K562 (cell line): ENCODE results near the gene PRSS8.

Experiments used
- ATF1 ChIP-seq, 2 experiments: fragments of 450-650 bp in 1 of 2; IDR thresholded peaks; 2 replicates each; pipeline ENCODE4 v1.6.1; 2016; ENCODE audit warnings: missing compliant biosample characterization in 1 of 2, missing genetic modification characterization in 1 of 2
- BHLHE40 ChIP-seq: IDR thresholded peaks from 2 replicates; pipeline ENCODE4 v1.6.1; 2011; ENCODE audit warnings: low read length, improper control_type of control experiment
- BRD9 ChIP-seq: fragments of 450-650 bp; IDR thresholded peaks from 2 replicates; pipeline ENCODE4 v1.6.1; 2018; ENCODE audit warnings: low read depth; ENCODE audit not compliant: partially characterized antibody
- ETS1 ChIP-seq: conservative IDR thresholded peaks from 2 replicates; pipeline ENCODE4 v1.6.1; 2011; ENCODE audit warnings: low read depth, mild to moderate bottlenecking, low read length; ENCODE audit not compliant: control insufficient read depth
- ETV5 ChIP-seq: sonication (generic); formaldehyde crosslinking; IDR thresholded peaks from 2 replicates; pipeline ENCODE4 v1.4.0; 2020; ENCODE audit warnings: low read depth, mild to moderate bottlenecking, missing genetic modification reagents
- HNRNPUL1 ChIP-seq: fragments of 200-400 bp; formaldehyde crosslinking; IDR thresholded peaks from 2 replicates; pipeline ENCODE4 v1.6.1; 2017; ENCODE audit warnings: low read length
- KLF1 ChIP-seq: fragments of 450-650 bp; IDR thresholded peaks from 2 replicates; pipeline ENCODE4 v1.6.1; 2016; ENCODE audit warnings: missing genetic modification characterization, missing compliant biosample characterization
- MCM3 ChIP-seq: fragments of 450-650 bp; IDR thresholded peaks from 2 replicates; pipeline ENCODE4 v1.6.1; 2016
- XRCC5 ChIP-seq: fragments of 200-400 bp; formaldehyde crosslinking; IDR thresholded peaks from 2 replicates; pipeline ENCODE4 v1.6.1; 2017; ENCODE audit warnings: low read depth, mild to moderate bottlenecking, low read length
- ZKSCAN1 ChIP-seq: fragments of 150-350 bp; IDR thresholded peaks from 2 replicates; pipeline ENCODE4 v1.6.1; 2016; ENCODE audit warnings: low read depth, low read length
- TF ChIP-seq, protein P1 (sequence below), 3 experiments: IDR thresholded peaks in 2 of 3; conservative IDR thresholded peaks in 1 of 3; 2 replicates each; pipeline ENCODE4 v1.5.1; 2011 to 2012; ENCODE audit warnings: low read length in 3 of 3, mild to moderate bottlenecking in 3 of 3, control low read depth in 2 of 3, improper control_type of control experiment in 1 of 3, inconsistent platforms in 1 of 3, low read depth in 1 of 3, mixed read lengths in 1 of 3, moderate library complexity in 1 of 3; ENCODE audit not compliant: insufficient read depth in 2 of 3
- TF ChIP-seq, protein P2 (sequence below), 2 experiments: fragments of 450-650 bp in 1 of 2; sonication (generic) in 1 of 2; formaldehyde crosslinking; conservative IDR thresholded peaks; 2 replicates each; pipeline versions ENCODE4 v1.4.0 to v1.8.1; 2020 to 2022; ENCODE audit warnings: mild to moderate bottlenecking in 1 of 2, missing genetic modification reagents in 1 of 2

DNA sequence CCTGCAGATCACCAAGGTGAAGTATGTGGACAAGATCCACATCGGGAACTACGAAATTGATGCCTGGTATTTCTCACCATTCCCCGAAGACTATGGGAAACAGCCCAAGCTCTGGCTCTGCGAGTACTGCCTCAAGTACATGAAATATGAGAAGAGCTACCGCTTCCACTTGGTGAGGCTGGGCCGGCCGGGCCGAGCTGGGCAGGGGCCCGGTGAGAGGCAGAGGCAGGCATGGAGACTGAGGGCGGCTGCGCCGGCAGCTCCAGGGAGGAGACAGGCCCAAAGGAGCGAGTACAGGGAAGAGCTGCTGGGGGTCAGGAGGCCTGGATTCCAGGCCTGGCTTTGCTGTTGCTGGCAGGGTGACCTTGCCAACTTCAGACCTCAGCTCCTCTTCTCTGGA, 8.3 kb downstream of the PRSS8 start:
- TF ChIP-seq BRD9 = no peak
- TF ChIP-seq ETS1 = no peak
- TF ChIP-seq, protein P1, sequence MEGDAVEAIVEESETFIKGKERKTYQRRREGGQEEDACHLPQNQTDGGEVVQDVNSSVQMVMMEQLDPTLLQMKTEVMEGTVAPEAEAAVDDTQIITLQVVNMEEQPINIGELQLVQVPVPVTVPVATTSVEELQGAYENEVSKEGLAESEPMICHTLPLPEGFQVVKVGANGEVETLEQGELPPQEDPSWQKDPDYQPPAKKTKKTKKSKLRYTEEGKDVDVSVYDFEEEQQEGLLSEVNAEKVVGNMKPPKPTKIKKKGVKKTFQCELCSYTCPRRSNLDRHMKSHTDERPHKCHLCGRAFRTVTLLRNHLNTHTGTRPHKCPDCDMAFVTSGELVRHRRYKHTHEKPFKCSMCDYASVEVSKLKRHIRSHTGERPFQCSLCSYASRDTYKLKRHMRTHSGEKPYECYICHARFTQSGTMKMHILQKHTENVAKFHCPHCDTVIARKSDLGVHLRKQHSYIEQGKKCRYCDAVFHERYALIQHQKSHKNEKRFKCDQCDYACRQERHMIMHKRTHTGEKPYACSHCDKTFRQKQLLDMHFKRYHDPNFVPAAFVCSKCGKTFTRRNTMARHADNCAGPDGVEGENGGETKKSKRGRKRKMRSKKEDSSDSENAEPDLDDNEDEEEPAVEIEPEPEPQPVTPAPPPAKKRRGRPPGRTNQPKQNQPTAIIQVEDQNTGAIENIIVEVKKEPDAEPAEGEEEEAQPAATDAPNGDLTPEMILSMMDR (IDR thresholded peaks at IDR 0.05 in 2 of 3, conservative IDR thresholded peaks at IDR 0.05 in 1 of 3; ENCODE audit: insufficient read depth in 2 of 3, low read depth in 1 of 3, low read length in 3 of 3) = no peak
- TF ChIP-seq, protein P2, sequence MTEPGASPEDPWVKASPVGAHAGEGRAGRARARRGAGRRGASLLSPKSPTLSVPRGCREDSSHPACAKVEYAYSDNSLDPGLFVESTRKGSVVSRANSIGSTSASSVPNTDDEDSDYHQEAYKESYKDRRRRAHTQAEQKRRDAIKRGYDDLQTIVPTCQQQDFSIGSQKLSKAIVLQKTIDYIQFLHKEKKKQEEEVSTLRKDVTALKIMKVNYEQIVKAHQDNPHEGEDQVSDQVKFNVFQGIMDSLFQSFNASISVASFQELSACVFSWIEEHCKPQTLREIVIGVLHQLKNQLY (CRISPR knock-in tag; conservative IDR thresholded peaks at IDR 0.05) = no peak
- no peak for TF ChIP-seq HNRNPUL1
- no peak for TF ChIP-seq XRCC5
- no peak for TF ChIP-seq ETV5 (CRISPR knock-in tag)
- no peak for TF ChIP-seq ZKSCAN1
- TF ChIP-seq MCM3 = no peak
- TF ChIP-seq KLF1 (tag) = no peak
- no peak for TF ChIP-seq BHLHE40
- TF ChIP-seq ATF1 (CRISPR knock-in tag; IDR thresholded peaks at IDR 0.05) = no peak
- no peak for TF ChIP-seq ATF1 (tag; IDR thresholded peaks at IDR 0.05)
